22Rv1 (cell line): ENCODE results near the gene EIF3D.

Experiments used
- H3K27ac ChIP-seq: fragments of 450-650 bp; 2 replicates; pipeline ENCODE4 v1.5.1; 2017
- CTCF ChIP-seq: fragments of 450-650 bp; IDR thresholded peaks from 2 replicates; pipeline ENCODE4 v1.5.1; 2017; ENCODE audit warnings: mild to moderate bottlenecking
- ZFX ChIP-seq: fragments of 450-650 bp; IDR thresholded peaks from 2 replicates; pipeline ENCODE4 v1.6.1; 2017; ENCODE audit warnings: antibody characterized with exemption, borderline replicate concordance

Gene EIF3D

GRCh38 chr22:36467042-36467810 lies 61.7 kb downstream of the EIF3D start:
- TF ChIP-seq CTCF (no peak), ZFX (no peak)
- H3K27ac ChIP-seq = peak overlapping the region; percentile 76; the same call in 1 of the 2 replicates

GRCh38 chr22:36466258-36466657 lies 62.7 kb downstream of the EIF3D start:
- peak overlapping the region; percentile 76 for H3K27ac ChIP-seq
- no peak for TF ChIP-seq CTCF

GRCh38 chr22:36465232-36466021 lies 63.5 kb downstream of the EIF3D start:
- peak overlapping the region; percentile 76 for H3K27ac ChIP-seq
- TF ChIP-seq ZFX (no peak), CTCF (no peak)

- TF ChIP-seq CTCF (no peak), ZFX (no peak)
- H3K27ac ChIP-seq = peak overlapping the region; percentile 76
These were observed 64.2 kb downstream of the EIF3D start for GRCh38 chr22:36464715-36465231.

GRCh38 chr22:36463783-36464184 lies 65.2 kb downstream of the EIF3D start:
- no peak for TF ChIP-seq CTCF
- TF ChIP-seq ZFX = no peak
- no peak overlapping the region for H3K27ac ChIP-seq

- H3K27ac ChIP-seq = peak overlapping the region; percentile 93; the same call in 1 of the 2 replicates
- TF ChIP-seq ZFX (no peak), CTCF (no peak)
These were observed 67.0 kb downstream of the EIF3D start for GRCh38 chr22:36461665-36462649.
